ENCODE data around the gene SRC.

DNA sequence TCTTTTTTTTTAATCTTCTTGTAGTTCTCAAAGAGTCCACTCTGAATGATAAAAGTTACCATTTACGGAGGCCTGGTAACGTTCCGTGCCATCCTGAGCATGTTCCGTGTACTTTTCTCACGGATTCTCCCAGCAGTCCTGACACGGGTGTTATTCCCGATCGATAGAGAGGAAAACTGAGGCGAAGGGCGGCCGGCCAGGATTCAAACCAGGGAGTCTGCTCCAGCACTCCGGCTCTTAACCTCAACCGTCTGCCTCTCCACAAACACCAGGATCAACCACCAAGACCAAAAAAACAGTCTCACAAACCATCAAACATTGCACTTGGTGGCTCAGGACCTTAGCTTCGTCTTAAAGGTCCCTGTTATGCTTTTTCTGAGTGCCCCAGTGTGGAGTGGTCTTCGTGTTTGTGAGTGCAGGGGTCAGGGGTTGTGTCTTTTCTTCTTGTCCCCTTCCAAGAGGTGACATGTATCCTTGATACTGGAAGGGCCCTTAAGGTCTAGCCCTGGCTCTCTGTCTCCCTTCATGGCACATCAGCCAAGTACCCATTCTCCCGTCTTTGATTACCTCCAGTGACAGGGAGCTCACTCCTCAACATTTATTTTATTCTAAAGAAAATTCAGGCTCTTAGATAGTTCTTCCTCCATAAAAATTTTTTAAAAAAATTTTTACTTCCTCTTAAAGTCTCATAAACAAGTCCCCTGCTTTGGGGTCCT is 35.1 kb downstream of the SRC start:
- TF ChIP-seq, protein P1, sequence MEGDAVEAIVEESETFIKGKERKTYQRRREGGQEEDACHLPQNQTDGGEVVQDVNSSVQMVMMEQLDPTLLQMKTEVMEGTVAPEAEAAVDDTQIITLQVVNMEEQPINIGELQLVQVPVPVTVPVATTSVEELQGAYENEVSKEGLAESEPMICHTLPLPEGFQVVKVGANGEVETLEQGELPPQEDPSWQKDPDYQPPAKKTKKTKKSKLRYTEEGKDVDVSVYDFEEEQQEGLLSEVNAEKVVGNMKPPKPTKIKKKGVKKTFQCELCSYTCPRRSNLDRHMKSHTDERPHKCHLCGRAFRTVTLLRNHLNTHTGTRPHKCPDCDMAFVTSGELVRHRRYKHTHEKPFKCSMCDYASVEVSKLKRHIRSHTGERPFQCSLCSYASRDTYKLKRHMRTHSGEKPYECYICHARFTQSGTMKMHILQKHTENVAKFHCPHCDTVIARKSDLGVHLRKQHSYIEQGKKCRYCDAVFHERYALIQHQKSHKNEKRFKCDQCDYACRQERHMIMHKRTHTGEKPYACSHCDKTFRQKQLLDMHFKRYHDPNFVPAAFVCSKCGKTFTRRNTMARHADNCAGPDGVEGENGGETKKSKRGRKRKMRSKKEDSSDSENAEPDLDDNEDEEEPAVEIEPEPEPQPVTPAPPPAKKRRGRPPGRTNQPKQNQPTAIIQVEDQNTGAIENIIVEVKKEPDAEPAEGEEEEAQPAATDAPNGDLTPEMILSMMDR (IDR thresholded peaks at IDR 0.05) = no peak
- TF ChIP-seq POLR2A (IDR thresholded peaks at IDR 0.05) = no peak
